ENCODE results near the gene UBE2Q1. TPM values are rescaled to one million over a fixed set of nuclear protein-coding genes. Genes with fewer than 3 reads are reported as not detected.
"Not testable (repeated sequence)": the region's sequence is repeated elsewhere in the genome, so short reads cannot be mapped to it uniquely, and the experiment has no call there.

UBE2Q1 gene
- total and polyA plus RNA-seq, 12 donors, result 15.7 to 102 (median 37.8) TPM

- DNase-seq, result no peak
- TF ChIP-seq CTCF (IDR thresholded peaks at IDR 0.05), result no peak
- no peak for TF ChIP-seq POLR2A (IDR thresholded peaks at IDR 0.05)
- Histone ChIP-seq H3K27me3 (no peaks in the 10 kb centered on the region), H3K4me3 (no peak overlapping the region), H3K36me3 (replicated peaks in 1 of 2) (no peaks in the 10 kb centered on the region), H3K4me1 (replicated peaks in 1 of 2) (no peaks in the 10 kb centered on the region), H3K9me3 (replicated peaks in 1 of 3) (no peaks in the 10 kb centered on the region), H3K27ac (no peak overlapping the region)
- intact Hi-C loops (cut with DNase I), result no loop called here
- 85 to 91% (median 89%) methylated on average over 9 of the region's 9 CpGs for WGBS, 4 donors
Observed at GRCh38 chr1:154539486-154540483, 18.7 kb downstream of the UBE2Q1 start.

- no peaks in the 10 kb centered on the region for H3K9me3 ChIP-seq (replicated peaks in 1 of 3)
- TF ChIP-seq CTCF (IDR thresholded peaks at IDR 0.05) (no peak), POLR2A (IDR thresholded peaks at IDR 0.05) (no peak)
- DNase-seq, result no peak
- no peak overlapping the region for H3K4me3 ChIP-seq
- no peak overlapping the region for H3K27ac ChIP-seq
- whole genome bisulfite sequencing, 4 donors, result 82 to 90% (median 86%) methylated on average over 7 of the region's 7 CpGs
- H3K4me1 ChIP-seq (replicated peaks in 1 of 2), result no peaks in the 10 kb centered on the region
- intact Hi-C loops (cut with DNase I), result no loop called here
- H3K36me3 ChIP-seq (replicated peaks in 1 of 2), result no peaks in the 10 kb centered on the region
- H3K27me3 ChIP-seq, result no peaks in the 10 kb centered on the region
Observed at GRCh38 chr1:154536570-154536969, 21.9 kb downstream of the UBE2Q1 start.

- Histone ChIP-seq H3K4me3 (no peak overlapping the region), H3K27ac (no peak overlapping the region), H3K4me1 (replicated peaks in 1 of 2) (no peaks in the 10 kb centered on the region), H3K9me3 (replicated peaks in 1 of 3) (no peaks in the 10 kb centered on the region), H3K27me3 (no peaks in the 10 kb centered on the region), H3K36me3 (replicated peaks in 1 of 2) (no peaks in the 10 kb centered on the region)
- 73 to 79% (median 76%) methylated on average over 11 of the region's 11 CpGs for WGBS, 4 donors
- intact Hi-C loops (cut with DNase I), result no loop called here
- TF ChIP-seq POLR2A (IDR thresholded peaks at IDR 0.05) (no peak), CTCF (IDR thresholded peaks at IDR 0.05) (peak in 1 of 6 experiments; percentile 22)
- DNase-seq, result peak in 1 of 7 donors; percentile 10
Observed at GRCh38 chr1:154533952-154534844, 24.3 kb downstream of the UBE2Q1 start.

- H3K36me3 ChIP-seq (replicated peaks in 1 of 2); H3K27ac ChIP-seq; intact Hi-C loops (cut with DNase I); H3K9me3 ChIP-seq (replicated peaks in 1 of 3); DNase-seq; H3K27me3 ChIP-seq; H3K4me3 ChIP-seq; H3K4me1 ChIP-seq (replicated peaks in 1 of 2): not testable (repeated sequence)
- WGBS, 4 donors, result 97 to 100% (median 98%) methylated on average over 3 to 13 of the region's 13 CpGs; no CpG with 5 or more reads in 1 of the 4 donors
Observed at GRCh38 chr1:154531950-154532349, 26.5 kb downstream of the UBE2Q1 start.
